ENCODE results near the gene ANK2.

DNA sequence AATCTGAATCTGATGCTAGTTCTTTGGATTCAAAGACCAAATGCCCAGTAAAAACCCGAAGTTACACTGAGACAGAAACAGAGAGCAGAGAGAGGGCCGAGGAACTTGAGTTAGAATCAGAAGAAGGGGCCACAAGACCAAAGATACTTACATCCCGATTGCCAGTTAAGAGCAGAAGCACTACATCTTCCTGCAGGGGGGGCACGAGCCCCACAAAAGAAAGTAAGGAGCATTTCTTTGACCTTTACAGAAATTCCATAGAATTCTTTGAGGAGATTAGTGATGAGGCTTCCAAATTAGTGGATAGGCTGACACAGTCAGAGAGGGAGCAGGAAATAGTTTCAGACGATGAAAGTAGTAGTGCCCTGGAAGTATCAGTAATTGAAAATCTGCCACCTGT lies 309.3 kb downstream of the ANK2 start:
- TF ChIP-seq, protein P1, sequence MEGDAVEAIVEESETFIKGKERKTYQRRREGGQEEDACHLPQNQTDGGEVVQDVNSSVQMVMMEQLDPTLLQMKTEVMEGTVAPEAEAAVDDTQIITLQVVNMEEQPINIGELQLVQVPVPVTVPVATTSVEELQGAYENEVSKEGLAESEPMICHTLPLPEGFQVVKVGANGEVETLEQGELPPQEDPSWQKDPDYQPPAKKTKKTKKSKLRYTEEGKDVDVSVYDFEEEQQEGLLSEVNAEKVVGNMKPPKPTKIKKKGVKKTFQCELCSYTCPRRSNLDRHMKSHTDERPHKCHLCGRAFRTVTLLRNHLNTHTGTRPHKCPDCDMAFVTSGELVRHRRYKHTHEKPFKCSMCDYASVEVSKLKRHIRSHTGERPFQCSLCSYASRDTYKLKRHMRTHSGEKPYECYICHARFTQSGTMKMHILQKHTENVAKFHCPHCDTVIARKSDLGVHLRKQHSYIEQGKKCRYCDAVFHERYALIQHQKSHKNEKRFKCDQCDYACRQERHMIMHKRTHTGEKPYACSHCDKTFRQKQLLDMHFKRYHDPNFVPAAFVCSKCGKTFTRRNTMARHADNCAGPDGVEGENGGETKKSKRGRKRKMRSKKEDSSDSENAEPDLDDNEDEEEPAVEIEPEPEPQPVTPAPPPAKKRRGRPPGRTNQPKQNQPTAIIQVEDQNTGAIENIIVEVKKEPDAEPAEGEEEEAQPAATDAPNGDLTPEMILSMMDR (conservative IDR thresholded peaks at IDR 0.05; ENCODE audit: low read length), result 0 out of 2 replicates have a peak, but pooled peaks have one; percentile 14
- TF ChIP-seq EZH2phosphoT487 (IDR thresholded peaks at IDR 0.05; ENCODE audit: borderline replicate concordance), result no peak

Measured in Loucy (cell line).